ENCODE measurements around the gene TAF6L.

Gene TAF6L

DNA sequence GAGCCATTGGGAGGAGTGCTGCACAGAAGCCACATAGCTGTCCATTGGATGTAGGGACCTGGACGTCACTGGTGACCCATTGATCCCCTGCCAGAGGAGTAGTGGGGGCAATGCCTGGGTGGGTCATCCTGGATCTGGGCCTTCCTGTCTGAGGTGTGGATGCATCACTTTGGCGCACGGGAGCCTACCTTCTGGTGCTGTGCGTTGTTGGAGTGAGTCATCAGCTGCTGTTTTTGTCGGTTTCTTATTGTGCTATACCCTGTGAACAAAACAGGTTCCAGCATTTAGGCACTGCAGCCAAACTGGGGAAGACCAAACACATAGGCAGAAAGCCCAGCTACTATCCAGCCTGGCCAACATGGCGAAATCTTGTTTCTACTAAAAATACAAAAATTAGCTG lies 3.2 kb downstream of the TAF6L start:
- DNase-seq = no peak
- intact Hi-C loops (cut with DNase I; ENCODE audit: low total_unique reads) = no loop called here
- H3K27me3 ChIP-seq = no peaks in the 10 kb centered on the region
- H3K4me1 ChIP-seq = peaks cover 0 to 23% (median 20%) of the 10 kb centered on the region in 4 donors
- no peak overlapping the region for H3K27ac ChIP-seq
- peaks cover 27 to 45% (median 34%) of the 10 kb centered on the region in 3 donors for H3K36me3 ChIP-seq
- H3K9me3 ChIP-seq = no peaks in the 10 kb centered on the region
- TF ChIP-seq, protein P1, sequence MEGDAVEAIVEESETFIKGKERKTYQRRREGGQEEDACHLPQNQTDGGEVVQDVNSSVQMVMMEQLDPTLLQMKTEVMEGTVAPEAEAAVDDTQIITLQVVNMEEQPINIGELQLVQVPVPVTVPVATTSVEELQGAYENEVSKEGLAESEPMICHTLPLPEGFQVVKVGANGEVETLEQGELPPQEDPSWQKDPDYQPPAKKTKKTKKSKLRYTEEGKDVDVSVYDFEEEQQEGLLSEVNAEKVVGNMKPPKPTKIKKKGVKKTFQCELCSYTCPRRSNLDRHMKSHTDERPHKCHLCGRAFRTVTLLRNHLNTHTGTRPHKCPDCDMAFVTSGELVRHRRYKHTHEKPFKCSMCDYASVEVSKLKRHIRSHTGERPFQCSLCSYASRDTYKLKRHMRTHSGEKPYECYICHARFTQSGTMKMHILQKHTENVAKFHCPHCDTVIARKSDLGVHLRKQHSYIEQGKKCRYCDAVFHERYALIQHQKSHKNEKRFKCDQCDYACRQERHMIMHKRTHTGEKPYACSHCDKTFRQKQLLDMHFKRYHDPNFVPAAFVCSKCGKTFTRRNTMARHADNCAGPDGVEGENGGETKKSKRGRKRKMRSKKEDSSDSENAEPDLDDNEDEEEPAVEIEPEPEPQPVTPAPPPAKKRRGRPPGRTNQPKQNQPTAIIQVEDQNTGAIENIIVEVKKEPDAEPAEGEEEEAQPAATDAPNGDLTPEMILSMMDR (IDR thresholded peaks at IDR 0.05) = no peak
- no peak overlapping the region for H3K4me3 ChIP-seq

DNA sequence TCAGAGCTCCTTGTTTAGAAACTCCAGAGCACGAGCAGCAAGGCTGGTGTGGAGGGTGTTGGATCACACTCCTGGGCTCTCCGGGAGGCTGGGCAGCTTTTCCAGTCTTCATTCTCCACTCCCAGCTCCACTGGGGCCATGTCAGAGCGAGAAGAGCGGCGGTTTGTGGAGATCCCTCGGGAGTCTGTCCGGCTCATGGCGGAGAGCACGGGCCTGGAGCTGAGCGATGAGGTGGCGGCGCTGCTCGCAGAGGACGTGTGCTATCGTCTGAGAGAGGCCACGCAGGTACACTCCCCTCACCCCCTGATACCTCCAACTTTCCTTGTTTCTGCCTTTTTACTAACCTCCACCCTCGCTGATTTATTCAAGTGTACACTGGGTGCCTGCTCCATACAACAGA lies 4.5 kb downstream of the TAF6L start:
- DNase-seq = no peak
- Histone ChIP-seq H3K4me1 (peaks cover 0 to 11% (median 8%) of the 10 kb centered on the region in 4 donors), H3K36me3 (peaks cover 28 to 56% (median 42%) of the 10 kb centered on the region in 3 donors), H3K27ac (no peak overlapping the region), H3K27me3 (no peaks in the 10 kb centered on the region), H3K9me3 (no peaks in the 10 kb centered on the region), H3K4me3 (no peak overlapping the region)
- TF ChIP-seq, protein P1 (IDR thresholded peaks at IDR 0.05) = no peak
- intact Hi-C loops (cut with DNase I; ENCODE audit: low total_unique reads) = no loop called here

DNA sequence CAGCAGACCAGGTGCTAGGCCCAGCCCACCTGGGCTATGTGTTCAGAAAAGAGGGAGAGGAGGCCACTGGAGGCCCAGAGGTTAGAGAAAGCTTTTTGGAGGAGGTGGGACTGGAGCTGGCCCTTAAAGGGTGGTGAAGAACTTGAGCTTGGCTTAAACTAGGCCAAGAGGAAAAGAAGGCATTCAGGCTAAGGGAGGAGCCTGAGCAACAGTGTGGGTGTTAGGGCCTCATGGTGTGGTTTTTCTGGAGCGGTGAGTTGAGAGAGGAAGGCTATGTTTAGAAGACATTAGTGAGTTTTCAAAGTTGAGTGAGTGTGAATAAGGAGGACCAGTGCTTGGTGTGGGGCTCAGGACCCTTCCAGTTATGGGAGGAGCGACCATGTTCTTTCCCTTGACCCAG lies 6.2 kb downstream of the TAF6L start:
- H3K4me1 ChIP-seq = peaks cover 0 to 2% (median under 1%) of the 10 kb centered on the region in 4 donors
- H3K9me3 ChIP-seq = no peaks in the 10 kb centered on the region
- no peaks in the 10 kb centered on the region for H3K27me3 ChIP-seq
- TF ChIP-seq, protein P1 (IDR thresholded peaks at IDR 0.05) = no peak
- no peak overlapping the region for H3K4me3 ChIP-seq
- intact Hi-C loops (cut with DNase I; ENCODE audit: low total_unique reads) = no loop called here
- DNase-seq = no peak
- peaks cover 32 to 74% (median 47%) of the 10 kb centered on the region in 3 donors for H3K36me3 ChIP-seq
- no peak overlapping the region for H3K27ac ChIP-seq

DNA sequence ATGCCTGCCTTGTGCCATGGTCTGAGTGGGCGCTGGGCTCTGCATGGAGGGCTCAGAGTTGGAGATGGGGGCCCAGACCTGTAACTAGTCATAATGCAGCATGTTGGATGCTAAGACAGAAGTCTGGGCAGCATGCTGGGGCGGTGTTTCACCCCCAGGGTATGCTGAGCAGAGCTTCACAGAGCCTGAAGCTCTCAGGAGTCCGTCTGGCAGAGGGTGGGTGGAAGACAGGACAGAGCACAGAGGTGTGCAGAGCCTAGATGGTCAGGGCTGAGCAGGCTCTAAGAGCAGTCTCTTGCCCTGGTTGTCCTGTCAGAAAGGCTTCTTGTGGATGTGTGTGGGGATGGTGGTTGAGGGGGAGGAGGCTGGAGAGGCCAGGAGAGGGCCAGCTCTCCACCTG lies 7.2 kb downstream of the TAF6L start:
- no peak overlapping the region for H3K27ac ChIP-seq
- intact Hi-C loops (cut with DNase I; ENCODE audit: low total_unique reads) = no loop called here
- DNase-seq = no peak
- H3K4me1 ChIP-seq = no peaks in the 10 kb centered on the region
- peaks cover 36 to 79% (median 51%) of the 10 kb centered on the region in 3 donors for H3K36me3 ChIP-seq
- H3K27me3 ChIP-seq = no peaks in the 10 kb centered on the region
- H3K4me3 ChIP-seq = no peak overlapping the region
- no peaks in the 10 kb centered on the region for H3K9me3 ChIP-seq
- TF ChIP-seq, protein P1 (IDR thresholded peaks at IDR 0.05) = no peak

DNA sequence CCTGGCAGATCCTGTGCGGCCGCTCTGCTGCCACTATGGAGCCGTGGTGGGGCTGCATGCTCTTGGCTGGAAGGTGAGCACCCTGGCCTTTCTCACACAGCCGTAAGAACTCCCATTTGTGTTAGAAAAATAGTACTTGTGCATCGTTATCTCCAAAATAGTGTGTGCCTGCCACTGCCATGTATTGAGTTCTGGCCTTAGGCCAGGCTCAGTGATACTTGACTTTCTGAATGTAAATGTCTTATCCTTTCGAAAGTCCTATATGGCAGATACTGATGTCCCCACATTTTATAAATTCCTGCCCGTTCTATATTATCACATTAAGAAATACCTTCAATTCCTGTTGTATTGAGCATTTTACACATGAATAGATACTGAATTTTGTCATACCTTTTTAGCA lies 11.6 kb downstream of the TAF6L start:
- H3K9me3 ChIP-seq = no peaks in the 10 kb centered on the region
- H3K27ac ChIP-seq = no peak overlapping the region
- TF ChIP-seq, protein P1 (IDR thresholded peaks at IDR 0.05) = no peak
- H3K36me3 ChIP-seq = peaks cover 16 to 51% (median 31%) of the 10 kb centered on the region in 3 donors
- intact Hi-C loops (cut with DNase I; ENCODE audit: low total_unique reads) = no loop called here
- DNase-seq = no peak
- H3K4me3 ChIP-seq = no peak overlapping the region
- no peaks in the 10 kb centered on the region for H3K27me3 ChIP-seq
- H3K4me1 ChIP-seq = peaks cover 0 to 13% (median 8%) of the 10 kb centered on the region in 4 donors
